Vagina (tissue), 2 donors: ENCODE results near the gene PLCB1. TPM values are rescaled to one million over a fixed set of nuclear protein-coding genes. Genes with fewer than 3 reads are reported as not detected.

ENCODE experiments used
- DNase-seq, 2 donors: peaks; one replicate each; pipeline ENCODE4 v3.0.0-alpha.2; 2017; ENCODE audit errors: extremely low spot score in 2 of 2
- H3K27ac ChIP-seq: fragments of 200-600 bp; sonication (generic); one replicate; pipeline ENCODE4 v1.5.1; 2019
- H3K27me3 ChIP-seq: fragments of 200-600 bp; sonication (generic); one replicate; pipeline ENCODE4 v1.5.1; 2019
- H3K36me3 ChIP-seq, 2 donors: fragments of 200-600 bp; sonication (generic); one replicate each; pipeline ENCODE4 v1.5.1; 2017 to 2019
- H3K4me1 ChIP-seq: fragments of 200-600 bp; sonication (generic); one replicate; pipeline ENCODE4 v1.5.1; 2019
- H3K4me3 ChIP-seq, 2 donors: fragments of 200-600 bp; sonication (generic); 1 replicate in 1 of 2; 2 replicates in 1 of 2; pipeline ENCODE4 v1.5.1; 2016 to 2019
- H3K9me3 ChIP-seq: fragments of 200-600 bp; sonication (generic); one replicate; pipeline ENCODE4 v1.5.1; 2019
- CTCF ChIP-seq, 3 experiments: fragments of 450-650 bp in 2 of 3; fragments of 200-600 bp in 1 of 3; sonication (generic) in 1 of 3; IDR thresholded peaks; one replicate each; pipeline ENCODE4 v1.5.1; 2017 to 2019; ENCODE audit warnings: antibody characterized with exemption in 3 of 3, mild to moderate bottlenecking in 2 of 3, moderate library complexity in 2 of 3
- POLR2A ChIP-seq, 2 donors: fragments of 450-650 bp; IDR thresholded peaks; one replicate each; pipeline ENCODE4 v1.6.1; 2017; ENCODE audit warnings: antibody characterized with exemption in 2 of 2, mild to moderate bottlenecking in 2 of 2, moderate library complexity in 2 of 2
- POLR2AphosphoS5 ChIP-seq, 2 donors: sonication (generic); formaldehyde crosslinking; IDR thresholded peaks; one replicate each; pipeline ENCODE4 v1.9.0; 2017; ENCODE audit warnings: antibody characterized with exemption in 2 of 2, mild to moderate bottlenecking in 2 of 2, low read depth in 1 of 2; ENCODE audit not compliant: insufficient read depth in 1 of 2
- intact Hi-C: fragments of 100-400 bp; cut with DNase I; formaldehyde crosslinking; loops from one replicate; pipeline ENCODE4 v1.15.1; 2023
- total RNA-seq: library from RNA; depleted of rRNA; stranded (reverse); fragments of >200 nt; gene quantifications from one replicate; pipeline ENCODE4 v1.2.3, GENCODE V29; 2016

PLCB1 gene
- total RNA-seq, 1 donor from 2014 or later: 32.4 TPM

DNA sequence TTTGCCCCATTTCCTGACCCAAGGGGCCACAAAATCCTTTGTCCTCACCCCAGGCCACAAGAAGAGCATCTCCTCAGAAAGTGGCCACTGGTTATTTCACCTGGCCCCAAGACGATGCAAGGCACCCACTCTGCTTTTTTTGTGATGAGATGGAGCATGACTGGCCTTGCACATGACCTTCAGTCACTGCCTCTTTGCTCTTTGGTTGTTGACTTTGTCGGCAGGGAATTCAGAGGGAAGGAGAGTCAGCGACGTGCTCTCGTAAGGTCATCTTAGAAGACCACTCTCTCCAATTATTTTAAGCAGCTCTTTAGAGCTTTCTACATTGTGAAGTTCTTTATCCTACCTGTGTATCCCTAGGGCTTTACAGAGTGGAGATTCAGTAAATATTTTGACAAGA is 306.7 kb downstream of the PLCB1 start:
- intact Hi-C loops: no loop called here
- no peak overlapping the region for H3K4me3 ChIP-seq
- H3K9me3 ChIP-seq: no peaks in the 10 kb centered on the region
- DNase-seq: no peak
- H3K27ac ChIP-seq: no peak overlapping the region
- no peaks in the 10 kb centered on the region for H3K36me3 ChIP-seq
- H3K4me1 ChIP-seq: no peaks in the 10 kb centered on the region
- TF ChIP-seq POLR2A (IDR thresholded peaks at IDR 0.05) (no peak), POLR2AphosphoS5 (IDR thresholded peaks at IDR 0.05; ENCODE audit: insufficient read depth in 1 of 2, low read depth in 1 of 2) (no peak), CTCF (IDR thresholded peaks at IDR 0.05) (no peak)
- H3K27me3 ChIP-seq: no peaks in the 10 kb centered on the region

GRCh38 chr20:8443464-8444072 is 311.5 kb downstream of the PLCB1 start:
- TF ChIP-seq CTCF (IDR thresholded peaks at IDR 0.05) (no peak), POLR2AphosphoS5 (IDR thresholded peaks at IDR 0.05; ENCODE audit: insufficient read depth in 1 of 2, low read depth in 1 of 2) (no peak), POLR2A (IDR thresholded peaks at IDR 0.05) (no peak)
- intact Hi-C loops: no loop called here
- Histone ChIP-seq H3K4me1 (no peaks in the 10 kb centered on the region), H3K4me3 (no peak overlapping the region), H3K36me3 (no peaks in the 10 kb centered on the region), H3K9me3 (no peaks in the 10 kb centered on the region), H3K27ac (no peak overlapping the region), H3K27me3 (no peaks in the 10 kb centered on the region)
- no peak for DNase-seq

- Histone ChIP-seq H3K4me1 (no peaks in the 10 kb centered on the region), H3K36me3 (no peaks in the 10 kb centered on the region), H3K27me3 (no peaks in the 10 kb centered on the region), H3K27ac (no peak overlapping the region), H3K9me3 (no peaks in the 10 kb centered on the region), H3K4me3 (no peak overlapping the region)
- intact Hi-C loops: no loop called here
- DNase-seq: no peak
- TF ChIP-seq CTCF (IDR thresholded peaks at IDR 0.05): no peak
- no peak for TF ChIP-seq POLR2AphosphoS5 (IDR thresholded peaks at IDR 0.05; ENCODE audit: insufficient read depth in 1 of 2, low read depth in 1 of 2)
These were observed 315.4 kb downstream of the PLCB1 start for GRCh38 chr20:8447262-8448120.

GRCh38 chr20:8449123-8449522 is 317.1 kb downstream of the PLCB1 start:
- Histone ChIP-seq H3K4me3 (no peak overlapping the region), H3K36me3 (no peaks in the 10 kb centered on the region)

More at GRCh38 chr20:8449123-8449522, 317.1 kb downstream of the PLCB1 start:
- Histone ChIP-seq H3K9me3 (no peaks in the 10 kb centered on the region), H3K27ac (no peak overlapping the region), H3K4me1 (no peaks in the 10 kb centered on the region), H3K27me3 (no peaks in the 10 kb centered on the region)
- DNase-seq: no peak
- intact Hi-C loops: no loop called here
- TF ChIP-seq POLR2A (IDR thresholded peaks at IDR 0.05) (no peak), POLR2AphosphoS5 (IDR thresholded peaks at IDR 0.05; ENCODE audit: insufficient read depth in 1 of 2, low read depth in 1 of 2) (no peak), CTCF (IDR thresholded peaks at IDR 0.05) (no peak)
